ENCODE data around the gene COPB2.

Gene COPB2

DNA sequence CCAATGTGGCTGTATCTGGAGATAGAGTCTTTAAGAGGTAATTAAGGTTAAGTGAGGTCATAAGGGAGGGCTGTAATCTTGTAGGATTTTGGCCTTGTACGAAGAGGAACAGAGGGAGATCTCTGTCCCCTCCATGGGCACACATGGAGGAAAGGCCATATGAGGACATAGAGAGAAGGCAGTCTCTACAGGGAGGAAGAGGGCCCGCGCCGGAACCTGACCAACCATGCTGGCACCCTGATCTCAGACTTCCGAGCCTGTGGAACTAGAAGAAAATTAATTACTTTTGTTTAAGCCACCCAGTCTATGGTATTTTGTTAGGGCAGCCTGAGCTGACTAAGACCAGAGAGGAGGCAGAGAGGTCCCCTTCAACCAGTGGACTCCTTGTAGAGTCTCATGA lies 63.3 kb downstream of the COPB2 start:
- DNase-seq, result no peak

DNA sequence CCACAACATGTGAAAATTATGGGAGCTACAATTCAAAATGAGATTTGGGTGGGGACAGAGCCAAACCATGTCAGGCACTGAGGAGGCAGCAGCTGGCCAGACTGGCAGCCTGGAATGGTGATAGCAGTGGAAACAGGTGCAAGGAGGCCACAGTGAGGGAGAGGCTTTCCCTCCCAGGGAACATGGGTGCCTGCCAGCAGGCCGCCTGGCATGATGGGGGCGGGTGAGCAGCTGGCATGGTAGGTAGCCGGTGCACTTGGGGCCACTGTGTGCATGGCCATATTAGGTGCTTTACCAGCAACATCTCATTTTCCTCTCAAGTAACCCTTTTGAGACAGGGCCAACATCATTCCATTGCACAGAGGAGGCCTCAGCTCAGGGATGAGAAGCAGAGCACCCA lies 63.9 kb downstream of the COPB2 start:
- DNase-seq, result no peak

DNA sequence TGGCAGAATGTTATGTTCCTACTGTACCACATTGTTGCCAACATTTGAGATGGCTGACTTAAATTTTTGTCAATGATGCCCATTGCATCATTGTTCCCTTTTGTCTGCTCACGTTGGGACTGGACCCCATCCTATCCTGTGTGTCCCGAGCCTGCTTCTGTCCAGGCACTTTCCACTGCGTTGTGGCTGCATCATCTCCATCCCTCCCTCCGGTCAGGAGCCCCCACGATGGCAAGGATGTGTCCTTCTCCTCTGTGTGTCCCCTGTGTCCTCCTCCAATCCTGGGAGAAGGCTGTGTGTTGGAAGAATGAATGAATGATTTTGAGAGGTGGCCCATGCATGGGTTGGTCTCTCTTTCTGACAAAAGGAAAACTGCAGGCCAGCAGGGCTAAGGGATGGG lies 65.0 kb downstream of the COPB2 start:
- DNase-seq, result no peak

DNA sequence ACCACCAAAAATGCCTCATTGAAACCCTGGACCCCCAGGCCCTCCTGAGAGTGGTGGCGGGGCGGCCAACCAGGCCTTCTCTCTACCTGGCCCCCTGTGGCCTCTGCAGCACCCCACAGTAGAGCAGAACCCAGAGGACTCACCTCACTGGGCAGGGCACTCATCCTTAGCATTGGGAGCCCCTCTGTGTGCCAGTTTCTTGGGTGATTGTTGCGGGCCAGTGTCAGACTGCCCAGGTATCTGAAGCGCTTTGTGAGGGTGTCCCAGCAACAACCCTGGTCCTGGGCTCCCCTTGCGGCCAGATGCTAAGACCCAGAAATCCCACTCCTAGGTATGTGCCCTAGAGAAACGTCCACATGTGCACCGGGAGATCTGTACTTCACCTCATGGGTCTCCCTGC lies 66.3 kb downstream of the COPB2 start:
- no peak for DNase-seq

DNA sequence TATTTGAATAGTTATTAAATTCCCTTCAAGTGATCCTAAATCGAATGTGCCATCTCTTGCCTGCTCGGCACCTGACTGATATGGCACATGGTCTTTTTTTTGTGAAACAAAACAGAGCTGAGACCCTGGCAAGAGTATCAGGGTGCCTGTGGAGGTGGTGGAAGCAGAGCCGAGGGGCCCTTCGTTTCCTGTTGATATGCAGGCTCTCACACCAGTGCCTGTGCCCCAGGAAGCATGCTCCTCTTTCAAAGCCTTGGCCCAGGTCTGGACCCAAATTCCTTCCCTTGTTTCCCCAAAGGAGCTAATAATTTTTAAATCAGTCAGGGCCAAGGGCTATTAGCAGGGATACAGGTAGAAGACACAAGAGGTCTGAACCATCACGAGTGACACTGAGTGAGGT lies 67.1 kb downstream of the COPB2 start:
- DNase-seq, result no peak

GRCh38 chr3:139320551-139321309 lies 68.7 kb downstream of the COPB2 start:
- DNase-seq, result no peak

GRCh38 chr3:139319428-139320402 lies 69.7 kb downstream of the COPB2 start:
- DNase-seq, result peak; percentile 10 to 12

DNA sequence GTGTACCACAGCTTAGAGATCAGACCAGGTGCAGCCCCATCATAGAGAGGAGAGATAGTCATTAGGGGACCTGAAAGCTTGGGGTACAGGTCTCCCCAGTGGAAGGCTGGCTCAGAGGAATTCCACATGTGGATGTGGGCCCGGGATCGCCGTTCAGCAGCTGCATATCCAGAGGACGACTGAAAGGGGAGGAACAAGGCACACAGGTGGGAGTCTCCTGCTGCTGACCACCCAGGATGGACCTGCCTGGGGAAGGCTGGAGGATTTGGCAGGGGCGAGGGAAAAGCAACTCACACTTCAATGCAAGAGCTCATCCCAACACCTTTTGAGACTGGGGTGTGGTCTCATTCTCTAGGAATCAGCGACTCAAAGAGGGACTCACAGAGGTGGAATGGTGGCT lies 70.6 kb downstream of the COPB2 start:
- DNase-seq, result no peak

GRCh38 chr3:139318431-139318816 lies 71.0 kb downstream of the COPB2 start:
- peak; percentile 5 to 7 for DNase-seq

DNA sequence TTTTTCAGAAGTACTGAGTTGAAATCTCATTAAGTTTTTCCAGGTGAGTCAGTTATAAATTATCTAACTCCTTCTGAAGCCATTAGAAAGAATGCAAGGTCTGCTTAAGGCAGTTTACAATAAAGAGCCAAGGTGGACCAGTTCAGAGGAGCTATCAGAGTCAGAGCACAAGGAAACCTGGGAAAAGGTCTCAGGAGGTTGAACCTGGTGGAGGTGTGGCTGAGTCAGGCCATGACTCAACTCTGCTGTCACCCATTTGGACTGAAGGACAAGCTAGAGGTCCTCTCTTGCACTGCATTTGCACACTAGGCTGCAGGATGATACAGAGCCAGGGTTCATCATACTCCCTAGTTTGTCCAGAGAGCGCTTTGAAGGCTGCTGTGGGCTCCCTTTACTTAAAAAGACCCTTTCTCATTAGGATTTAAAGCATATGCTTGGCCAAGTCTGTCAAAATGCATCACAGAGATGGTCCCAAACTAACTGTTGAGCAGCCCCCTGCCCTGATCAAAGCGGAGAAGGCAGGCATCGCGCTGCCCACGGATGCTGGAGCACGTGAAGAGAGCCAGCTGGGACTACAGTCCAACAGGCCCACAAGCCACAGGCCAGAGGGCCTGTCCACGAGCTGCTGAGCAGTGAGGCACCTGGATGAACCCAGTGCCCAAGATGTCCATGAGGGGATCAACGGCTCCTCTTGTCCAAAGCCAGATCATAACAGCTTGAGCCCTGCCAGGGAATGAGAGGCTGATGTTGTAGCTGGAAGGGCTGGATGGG lies 71.6 kb downstream of the COPB2 start:
- no peak for DNase-seq

DNA sequence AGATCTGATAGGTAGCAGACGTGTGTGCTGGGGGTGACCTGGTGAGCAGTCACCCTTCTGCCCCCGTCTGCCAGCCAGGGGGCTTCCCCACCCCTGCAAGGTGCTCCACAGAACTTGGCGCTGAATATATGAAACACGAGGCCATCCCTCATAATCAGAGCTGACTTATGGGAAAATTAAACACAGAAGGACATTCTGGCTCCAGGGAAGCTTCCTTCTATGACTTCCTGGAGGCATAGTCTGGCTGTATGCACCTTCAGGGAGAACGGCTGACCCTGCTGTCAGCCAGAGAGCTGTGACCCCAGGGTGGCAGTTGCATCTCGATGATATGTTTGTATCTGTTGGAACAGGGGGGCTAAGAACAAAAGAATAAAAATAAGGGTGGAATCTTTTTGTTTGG lies 72.2 kb downstream of the COPB2 start:
- no peak for DNase-seq

DNA sequence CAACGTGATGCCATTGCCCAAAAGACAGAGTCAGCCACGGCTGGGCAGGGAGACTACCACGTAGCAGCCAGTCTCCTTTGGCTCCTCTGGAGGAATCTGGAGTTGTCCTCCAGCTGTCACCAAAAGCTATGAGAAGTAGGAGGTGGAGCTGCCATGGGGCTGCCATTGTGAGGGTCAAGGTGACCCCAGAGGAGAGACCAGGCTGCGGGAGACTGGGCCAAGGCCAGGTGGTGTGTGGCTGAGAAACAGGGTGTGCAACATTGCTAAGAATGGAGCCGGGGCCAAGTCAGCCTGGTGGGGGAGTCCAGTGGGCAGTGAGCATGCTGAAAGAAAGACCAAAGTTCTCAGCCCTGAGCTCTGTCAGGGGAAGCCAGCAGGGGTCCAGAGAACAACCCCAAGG lies 75.5 kb downstream of the COPB2 start:
- DNase-seq, result no peak

DNA sequence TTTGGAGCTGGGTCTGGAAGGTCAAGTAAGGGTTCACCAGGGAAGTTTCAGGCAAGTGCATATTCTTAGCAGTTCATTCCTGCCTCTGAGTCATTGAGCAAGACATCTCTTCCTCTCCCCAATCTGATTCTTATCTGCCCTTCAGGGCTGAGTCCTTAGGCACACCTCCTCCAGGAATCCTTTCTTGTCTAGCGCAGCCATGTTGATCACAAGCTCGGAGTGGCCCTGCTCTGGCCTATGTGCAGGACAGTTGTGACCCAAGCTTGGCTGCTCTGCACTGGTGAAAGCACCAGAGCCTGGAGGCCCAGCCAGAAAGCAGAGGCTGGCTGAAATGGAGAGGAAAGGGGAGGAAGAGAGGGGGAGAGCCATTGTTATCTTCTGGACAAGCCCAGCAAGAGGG lies 76.5 kb downstream of the COPB2 start:
- DNase-seq, result no peak

- DNase-seq, result no peak
Observed at GRCh38 chr3:139312416-139312815, 77.0 kb downstream of the COPB2 start.

DNA sequence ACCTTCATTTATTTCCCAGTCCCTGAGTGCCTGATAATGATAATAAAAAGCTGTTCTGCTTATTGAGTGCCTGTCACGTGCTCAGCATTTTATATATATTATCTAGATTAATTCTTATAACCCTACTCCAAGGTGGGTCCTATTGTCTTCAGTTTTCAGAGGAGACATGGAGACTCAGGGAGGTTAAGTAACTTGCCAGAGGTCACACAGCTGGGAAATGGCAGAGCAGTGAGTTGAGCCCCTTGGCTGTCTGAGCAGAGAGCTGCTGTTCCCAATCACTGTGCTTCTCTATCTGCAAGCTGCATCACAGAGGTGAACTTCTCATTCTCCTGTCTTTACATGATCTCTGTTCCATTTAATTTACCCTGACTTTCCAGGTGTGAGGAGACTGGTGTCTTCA lies 77.9 kb downstream of the COPB2 start:
- no peak for DNase-seq

DNA sequence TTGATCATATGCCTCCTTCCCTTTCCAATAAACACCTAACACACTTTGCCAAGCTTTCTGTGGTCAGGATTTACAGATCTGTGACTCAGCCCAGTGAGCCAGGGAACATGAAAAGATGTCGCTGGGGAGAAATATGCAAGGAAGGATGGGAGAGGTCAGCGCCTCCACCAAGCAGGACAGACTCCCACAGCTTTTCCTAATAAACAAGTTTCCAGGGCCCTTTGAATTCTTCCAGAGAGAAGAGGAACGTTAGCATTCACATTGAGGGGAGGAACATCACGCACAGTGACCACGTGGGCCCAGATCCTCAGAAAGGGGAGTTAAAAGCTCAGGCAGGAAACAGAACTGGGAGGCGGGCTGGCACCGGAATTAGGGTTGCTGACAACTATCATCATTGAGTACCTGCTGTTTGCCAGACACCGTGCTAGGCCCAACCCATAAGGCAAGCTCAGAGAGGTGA lies 78.9 kb downstream of the COPB2 start:
- DNase-seq, result no peak

DNA sequence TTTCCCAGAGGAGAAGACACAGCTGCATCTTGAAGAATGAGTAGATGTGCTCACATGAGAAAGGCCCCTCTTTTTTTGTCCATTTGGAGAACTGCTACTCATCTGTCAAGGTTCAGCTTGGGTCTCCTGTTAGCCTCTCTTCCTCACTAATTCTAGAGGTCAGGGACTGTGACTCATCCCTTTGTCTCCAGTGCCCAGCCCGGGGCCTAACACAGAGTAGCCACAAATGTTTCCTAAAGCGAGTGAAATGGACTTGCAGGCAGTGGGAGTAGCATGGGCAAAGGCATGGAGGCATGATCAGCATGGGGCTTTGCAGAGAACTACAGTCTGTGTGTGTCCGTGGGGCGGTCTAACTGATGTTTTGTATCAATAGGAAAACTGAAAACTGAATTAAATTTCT lies 79.6 kb downstream of the COPB2 start:
- DNase-seq, result no peak

DNA sequence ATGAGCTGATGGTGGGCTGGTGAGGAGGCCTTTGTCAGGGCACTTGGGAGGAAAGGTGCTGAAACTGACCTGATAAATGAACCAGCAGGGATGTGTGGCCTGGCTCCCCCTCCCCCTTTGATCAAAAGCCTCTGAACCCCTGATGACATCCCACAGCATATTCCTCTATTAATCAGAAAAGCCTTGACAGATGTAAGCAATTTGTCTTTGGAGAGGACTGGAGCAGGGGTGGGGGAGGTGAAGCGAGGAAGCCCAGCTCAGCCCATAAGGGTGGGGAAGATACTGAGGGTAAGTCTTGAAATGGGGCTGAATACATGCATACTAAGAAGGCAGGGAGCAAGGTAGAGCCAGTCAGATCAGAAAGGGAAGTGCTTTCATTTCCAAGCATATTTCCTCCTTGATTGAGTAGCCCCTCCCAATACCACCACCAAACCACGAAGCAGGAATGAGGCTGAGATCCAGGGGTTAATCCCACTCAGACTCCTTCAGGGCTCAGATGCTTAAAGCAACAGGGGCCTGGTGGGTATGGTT lies 80.3 kb downstream of the COPB2 start:
- DNase-seq, result no peak

DNA sequence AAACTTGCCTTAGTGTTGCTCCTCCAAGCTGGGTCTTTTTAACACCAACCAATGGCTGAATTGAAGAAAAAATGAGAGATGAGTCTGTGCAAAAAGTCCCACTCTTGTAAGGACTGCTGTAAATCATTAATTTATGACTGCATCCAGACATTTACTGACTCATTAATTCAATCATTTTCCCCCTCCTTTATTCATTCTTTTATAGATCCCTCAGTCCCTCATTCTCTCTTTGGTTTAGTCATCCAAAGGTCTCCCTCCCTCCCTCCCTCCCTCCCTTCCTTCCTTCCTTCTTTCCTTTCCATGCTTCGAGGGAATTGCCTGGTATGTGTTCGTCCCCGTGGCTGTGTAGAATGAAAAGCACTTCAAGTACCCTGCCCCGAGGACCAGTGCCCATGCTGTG lies 80.9 kb downstream of the COPB2 start:
- no peak for DNase-seq

GRCh38 chr3:139307601-139308555 lies 81.6 kb downstream of the COPB2 start:
- DNase-seq, result no peak
